ENCODE data around the gene MED15.
A peak's percentile ranks its signal among the peaks of the same experiment; 100 is the strongest.
"Not testable (repeated sequence)": the region's sequence is repeated elsewhere in the genome, so short reads cannot be mapped to it uniquely, and the experiment has no call there.

Gene MED15

DNA sequence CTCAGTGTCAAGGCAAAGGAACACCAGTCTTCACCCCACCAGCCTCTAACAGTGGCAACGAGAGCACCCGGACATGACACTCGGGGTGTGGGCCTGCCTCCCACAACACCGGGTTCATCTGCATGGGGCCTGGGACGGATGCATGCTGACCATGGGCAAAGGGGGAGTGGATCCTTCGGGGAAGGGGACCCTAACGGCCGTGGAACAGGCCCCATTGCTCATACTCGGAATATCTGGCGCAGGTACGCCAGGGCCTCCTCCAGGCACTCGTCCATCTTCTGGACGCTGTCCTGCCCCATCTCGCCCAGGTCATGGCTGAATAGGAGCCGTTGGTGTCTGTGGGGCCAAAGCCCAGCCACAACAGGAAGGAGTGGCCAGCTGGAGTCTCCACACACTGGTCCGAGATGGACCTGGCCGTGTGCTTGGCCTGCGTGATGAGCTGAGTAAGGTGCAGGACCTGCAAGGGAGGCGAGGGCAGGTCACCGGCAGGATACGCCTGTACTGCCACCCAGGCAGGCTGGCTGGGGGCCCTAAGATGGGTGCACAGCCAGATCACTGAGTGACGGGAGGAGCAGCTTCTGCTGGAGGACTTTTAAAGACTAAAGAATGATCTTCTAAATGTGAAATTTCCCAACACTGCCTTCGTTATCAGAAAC lies 96.8 kb downstream of the MED15 start:
- no peak for DNase-seq (ENCODE audit: low spot score)

DNA sequence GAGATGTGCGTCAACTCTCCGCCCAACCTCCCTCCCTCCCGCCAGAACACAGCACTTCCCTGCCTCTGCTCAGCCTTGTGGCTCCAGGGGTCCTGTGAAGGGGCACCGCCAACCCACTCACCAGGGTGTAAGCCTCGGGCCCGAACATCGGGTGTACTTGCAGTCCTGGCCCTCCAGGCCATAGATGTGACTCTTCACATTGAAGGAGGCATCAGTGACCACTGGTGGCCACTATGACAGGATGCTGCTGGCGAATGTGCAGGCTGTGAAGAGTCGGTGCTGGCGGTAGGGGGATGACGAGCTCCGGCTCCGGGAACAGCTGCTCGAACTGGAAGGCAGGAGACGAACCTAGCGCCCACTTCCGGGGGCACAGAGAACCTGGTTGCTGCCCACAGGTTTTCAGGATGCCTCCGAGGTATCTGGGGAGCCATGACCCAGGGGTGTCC lies 97.4 kb downstream of the MED15 start:
- DNase-seq (ENCODE audit: low spot score): no peak

DNA sequence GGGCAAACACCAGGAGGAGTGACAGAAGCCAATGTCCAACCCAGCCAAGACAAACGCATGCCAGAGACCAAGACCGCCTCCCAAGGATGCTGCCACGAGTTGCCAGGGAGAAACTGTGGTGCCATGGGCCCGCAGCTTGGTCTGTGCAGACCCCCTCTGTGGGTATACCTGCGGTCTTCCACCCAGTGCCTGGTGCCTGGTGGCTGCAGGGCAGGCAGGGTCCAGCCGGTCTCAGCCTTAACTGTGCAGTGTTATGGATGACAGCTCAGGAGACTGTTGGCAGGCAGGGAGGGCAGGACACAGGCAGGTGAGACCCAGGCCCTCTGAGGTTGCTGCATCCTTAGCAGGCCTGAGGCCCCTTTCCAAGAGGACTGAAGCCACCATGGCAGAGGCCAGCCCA lies 97.9 kb downstream of the MED15 start:
- DNase-seq (ENCODE audit: low spot score): no peak

DNA sequence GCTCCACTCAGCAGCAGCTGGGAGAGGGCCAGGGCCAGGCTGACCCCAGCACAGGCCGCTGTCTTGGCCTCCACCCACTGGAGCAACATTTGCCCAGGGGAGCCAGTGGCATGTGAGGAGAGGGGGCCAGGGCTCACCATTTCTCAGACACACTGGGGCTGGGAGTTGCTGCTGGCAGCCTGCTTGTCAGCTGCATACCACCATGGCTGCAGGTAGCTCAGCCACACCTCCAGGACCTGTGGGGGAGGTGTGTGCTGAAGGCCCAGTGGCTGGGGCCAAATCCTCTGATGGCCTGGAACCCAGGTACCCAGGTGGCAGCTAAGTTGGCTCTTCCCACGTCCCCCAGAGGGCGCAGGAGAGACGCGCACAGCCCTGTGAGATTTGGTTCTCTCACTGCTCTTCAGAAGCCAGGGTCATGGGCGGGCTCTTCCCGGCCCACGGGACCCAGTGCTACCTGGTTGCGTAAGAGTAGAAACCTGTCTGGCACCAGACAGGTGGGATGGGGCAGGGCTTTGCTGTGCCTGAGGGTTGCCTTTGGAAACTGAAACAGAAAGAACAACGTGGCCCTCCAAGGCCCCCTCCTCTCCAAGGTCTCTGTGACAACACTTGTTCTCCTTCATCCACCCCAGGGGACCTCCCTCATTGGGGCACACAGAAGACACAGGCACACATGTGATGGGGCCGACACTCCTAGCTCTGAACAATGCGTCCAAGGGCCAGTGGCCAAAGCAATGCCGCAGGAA lies 98.8 kb downstream of the MED15 start:
- peak; percentile 78 for DNase-seq (ENCODE audit: low spot score)

DNA sequence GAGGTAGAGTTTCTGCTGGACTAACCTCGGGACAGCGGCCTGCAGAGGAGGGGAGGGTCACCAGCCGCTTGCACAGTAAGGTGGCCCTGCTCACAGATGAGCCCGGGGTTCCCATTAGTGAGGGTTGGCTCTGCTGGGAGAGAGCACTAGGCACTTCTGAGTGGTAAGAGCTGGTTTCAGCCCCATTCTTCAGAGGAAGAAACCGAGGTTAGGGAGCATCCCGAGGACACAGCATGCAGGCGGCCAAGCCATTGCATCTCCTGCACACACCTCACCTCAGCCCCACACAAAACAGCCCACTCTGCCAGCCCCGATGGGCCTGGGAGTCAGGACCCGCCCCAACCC lies 99.3 kb downstream of the MED15 start:
- DNase-seq (ENCODE audit: low spot score): no peak

DNA sequence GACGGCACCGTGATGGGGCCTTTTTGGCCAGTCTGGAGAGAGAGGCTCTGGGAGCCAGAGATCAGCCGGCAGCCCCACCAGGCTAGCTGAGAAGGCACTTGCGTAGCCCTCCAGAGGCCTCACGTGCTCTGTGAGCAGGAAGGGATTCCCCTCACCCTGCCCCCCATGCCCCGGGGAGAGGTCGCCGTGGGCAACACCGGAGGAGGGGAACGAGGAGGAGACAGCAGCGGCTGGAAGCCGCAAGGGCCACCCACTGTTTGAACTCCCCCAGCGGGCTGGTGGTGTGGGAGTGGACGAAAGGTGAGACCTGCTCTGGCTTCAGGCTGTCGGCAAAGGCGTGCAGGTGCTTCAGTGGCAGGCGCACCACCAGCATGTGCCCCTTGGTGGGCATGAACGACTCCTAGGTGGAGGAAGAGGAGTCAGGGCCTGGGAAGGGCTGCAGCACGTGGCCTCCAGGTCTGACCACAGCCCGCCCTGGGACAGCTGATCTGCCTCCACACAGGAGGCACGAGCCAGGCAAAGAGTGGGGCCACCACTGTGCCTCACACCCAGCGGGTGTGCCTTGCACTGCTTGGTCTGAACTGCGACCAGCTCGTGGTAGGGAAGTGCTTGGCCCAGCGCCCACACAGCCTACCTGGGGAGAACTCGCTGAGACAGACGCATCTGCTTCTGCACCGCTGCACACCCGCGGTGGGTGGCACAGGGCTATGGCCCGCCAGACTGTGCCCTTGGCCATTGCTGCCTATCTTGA lies 99.9 kb downstream of the MED15 start:
- DNase-seq (ENCODE audit: low spot score): peak; percentile 69

DNA sequence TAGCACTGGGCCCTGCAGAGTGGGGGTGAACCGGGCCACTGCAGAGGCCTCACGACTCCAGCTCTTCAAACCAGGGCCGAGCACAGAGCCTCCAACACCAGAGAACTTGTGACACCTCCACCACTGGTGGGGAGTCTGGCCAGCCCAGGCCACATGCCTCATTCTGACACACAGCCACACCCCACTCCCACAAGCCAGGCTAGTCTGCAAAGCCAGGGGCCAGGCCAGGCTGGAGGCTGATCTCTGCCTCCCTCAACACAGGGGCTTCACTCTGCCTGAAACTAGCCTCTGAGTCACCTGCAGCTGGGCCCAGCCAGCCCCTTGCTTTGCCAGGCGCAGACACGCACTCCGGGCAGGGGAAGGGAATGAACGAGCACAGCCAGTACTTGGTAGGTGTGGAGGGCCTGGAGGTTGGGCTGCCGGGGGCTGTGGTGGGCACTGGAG lies 102.9 kb downstream of the MED15 start:
- DNase-seq (ENCODE audit: low spot score): no peak

DNA sequence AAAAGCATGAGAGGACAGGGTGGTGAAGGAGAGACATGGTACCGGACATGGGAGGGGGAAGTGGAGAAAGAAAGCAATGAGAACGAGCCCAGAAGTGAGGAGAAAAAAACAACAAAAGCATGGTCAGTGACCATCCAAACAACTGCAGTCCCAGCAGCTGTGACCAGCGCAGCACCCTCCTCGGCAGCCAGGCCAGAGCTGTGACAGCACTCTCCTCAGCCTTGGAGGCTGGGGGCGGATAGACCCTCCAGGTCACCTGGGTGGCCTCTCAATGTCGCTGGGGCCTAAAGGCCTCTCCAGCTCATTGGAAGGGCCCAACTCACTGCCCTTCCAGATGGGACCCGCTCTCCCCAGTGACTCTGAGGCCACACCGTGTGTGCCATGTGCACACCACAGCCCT lies 103.3 kb downstream of the MED15 start:
- no peak for DNase-seq (ENCODE audit: low spot score)

DNA sequence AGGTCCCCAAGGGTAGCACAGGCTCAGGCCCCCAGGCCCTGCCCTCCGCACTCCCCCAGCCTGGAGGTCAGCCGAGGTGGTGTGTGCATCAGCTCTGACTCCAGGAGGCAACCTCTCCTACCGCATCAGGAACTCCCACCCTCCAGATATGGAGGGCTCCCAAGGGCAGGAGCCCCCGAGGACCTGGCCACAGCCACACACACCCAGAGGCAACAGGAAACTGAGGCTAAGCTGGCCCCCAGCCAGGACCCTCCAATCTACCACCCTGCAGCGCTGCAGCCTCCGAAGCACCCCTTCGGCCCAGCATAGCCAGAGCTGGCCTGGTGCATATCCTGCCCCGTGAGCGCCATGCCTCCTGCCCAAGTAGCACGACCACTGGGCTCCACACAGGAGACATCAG lies 104.0 kb downstream of the MED15 start:
- DNase-seq (ENCODE audit: low spot score): no peak

DNA sequence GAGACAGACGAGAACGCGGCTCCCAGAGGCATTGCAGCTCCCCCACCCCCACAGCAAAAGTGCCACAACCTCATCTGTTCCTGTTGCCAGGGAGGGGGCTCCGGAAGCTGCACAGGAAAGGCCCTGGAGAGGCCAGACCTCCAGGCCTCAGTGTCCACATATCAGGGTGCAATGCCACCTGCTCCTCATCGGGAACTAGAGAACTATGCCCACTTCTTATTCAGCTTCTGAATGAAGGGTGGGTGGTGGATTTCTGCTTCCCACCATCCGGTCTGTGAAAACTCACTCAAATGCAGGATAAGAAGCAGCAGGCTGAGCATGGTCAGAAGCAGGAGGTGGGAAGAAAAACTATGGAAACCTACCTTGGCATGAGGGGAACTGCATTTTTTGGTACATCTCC lies 105.9 kb downstream of the MED15 start:
- DNase-seq (ENCODE audit: low spot score): no peak

DNA sequence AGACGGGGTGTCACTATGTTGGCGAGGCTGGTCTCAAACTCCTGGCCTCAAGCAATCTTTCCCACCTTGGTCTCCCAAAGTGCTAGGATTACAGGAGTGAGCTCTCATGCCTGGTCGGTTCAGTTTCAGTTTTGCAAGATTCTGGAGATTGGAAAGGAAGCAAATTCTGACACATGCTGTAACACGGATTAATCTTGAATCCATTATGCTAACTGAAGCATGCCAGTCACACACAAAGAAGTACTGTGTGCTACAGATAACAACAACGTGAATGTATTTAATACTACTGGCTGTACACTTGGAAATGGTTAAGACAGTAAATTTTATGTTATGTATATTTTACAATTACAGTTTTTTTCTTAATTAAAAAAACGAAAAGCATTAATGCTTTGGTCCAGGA lies 107.6 kb downstream of the MED15 start:
- no peak for DNase-seq (ENCODE audit: low spot score)

DNA sequence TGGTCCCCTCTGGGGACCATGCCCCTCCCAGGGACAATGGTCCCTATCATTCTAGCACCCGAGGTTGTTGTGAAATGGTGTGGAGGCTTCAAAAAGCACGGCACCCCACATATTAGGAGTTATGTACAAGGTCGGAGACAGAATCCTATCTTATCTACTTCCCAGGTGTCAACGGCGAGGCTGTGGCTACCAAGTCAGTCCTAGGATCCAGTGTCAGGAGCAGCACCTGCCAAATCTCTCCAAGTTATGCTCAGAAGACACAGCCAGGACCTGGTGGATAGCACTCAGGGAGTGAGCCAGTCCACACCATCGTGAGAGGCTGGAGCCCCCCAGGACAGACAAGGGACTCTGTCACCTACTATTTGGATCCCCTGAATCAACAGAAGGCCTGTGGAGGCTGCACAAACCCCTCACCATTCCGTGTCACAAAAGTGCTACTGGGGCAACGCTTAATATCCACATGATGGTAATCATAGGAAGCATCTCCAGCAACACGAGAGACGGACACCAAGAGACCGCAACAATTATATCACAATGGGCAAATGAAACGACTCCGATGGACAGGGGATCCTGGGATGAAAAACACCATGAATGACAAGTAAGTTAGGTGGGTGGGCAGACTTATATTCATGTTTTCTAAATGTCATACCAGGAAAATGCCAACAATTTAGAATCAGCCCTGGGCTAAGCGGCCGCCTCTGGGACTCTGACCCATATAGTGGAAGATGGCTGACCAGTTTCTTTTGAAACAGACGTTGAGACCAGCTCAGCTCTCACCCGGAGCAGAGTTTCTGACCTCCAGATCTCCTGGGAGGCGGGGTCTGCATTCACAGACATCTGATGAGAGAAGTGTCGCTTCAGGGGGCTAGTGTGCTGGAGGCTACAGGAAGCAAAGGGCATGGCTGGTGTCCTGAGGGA lies 108.4 kb downstream of the MED15 start:
- no peak for DNase-seq (ENCODE audit: low spot score)

DNA sequence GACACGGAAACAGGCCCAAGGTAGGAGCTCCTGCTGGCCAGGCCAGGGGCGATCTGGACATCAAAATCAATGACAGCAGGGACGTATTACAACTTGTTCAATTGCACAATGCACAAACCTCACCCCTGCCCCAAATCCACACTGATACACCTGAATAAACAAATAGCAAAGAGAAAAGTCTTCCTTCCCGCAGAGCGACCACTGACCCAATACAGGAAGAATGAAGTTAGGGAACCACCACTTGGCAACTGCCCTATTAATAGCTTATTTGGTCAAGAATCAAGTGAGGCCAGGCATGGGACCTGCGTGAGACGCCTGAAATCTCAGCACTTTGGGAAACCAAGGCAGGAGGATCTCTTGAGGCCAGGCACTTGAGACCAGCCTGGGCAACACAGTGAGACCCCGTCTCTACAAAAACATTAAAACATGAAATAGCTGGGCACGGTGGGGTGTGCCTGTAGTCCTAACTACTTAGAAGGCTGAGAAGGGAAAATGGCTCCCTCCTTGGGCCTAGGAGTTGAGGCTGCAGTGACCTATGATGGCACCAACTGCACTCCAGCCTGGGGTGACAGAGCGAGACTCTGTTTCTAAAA lies 109.1 kb downstream of the MED15 start:
- no peak for DNase-seq (ENCODE audit: low spot score)

DNA sequence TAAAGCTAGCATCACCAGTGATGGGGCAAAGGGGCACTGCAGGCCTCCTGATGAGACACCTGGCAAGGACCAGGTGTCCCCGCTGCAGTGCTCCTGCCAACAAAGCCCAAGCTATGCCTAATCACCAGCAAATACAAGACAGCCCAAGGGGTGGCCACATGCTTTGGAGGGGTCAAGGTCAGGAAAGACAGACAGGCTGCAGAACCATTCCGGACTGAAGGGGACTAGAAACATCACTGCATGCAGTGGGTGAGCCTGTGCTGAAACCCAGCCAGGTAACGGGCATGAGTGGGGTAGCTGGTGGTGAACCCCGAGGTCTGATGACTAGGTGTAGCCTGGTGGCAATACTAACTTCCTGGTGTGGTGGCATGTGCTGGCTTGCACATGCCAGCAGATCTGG lies 111.1 kb downstream of the MED15 start:
- DNase-seq (ENCODE audit: low spot score): no peak

DNA sequence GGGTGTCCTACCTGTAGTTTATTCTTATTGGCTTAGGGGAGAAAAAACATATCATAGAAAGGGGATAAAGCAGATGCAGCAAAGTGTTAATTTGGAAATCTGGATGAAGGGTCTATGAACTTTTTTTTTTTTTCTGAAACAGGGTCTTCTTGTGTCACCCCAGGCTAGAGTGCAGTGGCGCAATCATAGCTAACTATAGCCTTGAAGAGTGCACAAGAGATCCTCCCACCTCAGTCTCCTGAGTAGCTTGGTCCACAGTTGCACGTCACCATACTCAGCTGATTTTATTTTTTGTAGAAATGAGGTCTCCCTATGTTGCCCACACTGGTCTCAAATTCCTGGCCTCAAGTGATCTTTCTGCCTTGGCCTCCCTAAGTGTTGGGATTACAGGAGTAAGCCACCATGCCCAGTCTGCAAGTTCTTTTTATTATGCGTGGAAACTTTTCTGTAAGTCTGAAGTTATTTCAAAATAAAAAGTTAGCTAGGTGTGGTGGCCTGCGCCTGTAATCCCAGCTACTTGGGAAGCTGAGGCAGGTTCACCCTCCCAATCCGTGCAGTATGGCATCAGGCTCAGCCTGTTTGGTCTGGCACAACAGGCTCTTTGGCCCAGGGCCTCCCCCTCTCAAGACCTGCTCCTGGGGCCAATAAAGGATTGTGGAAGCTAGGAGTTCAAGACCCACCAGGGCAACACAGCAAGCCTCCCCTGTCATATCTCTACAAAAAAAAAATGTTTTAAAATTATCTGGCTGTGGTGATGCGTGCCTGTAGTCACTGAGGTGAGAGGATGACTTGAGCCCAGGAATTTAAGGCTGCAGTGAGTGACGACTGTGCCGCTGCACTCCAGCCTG lies 111.9 kb downstream of the MED15 start:
- no peak for DNase-seq (ENCODE audit: low spot score)

DNA sequence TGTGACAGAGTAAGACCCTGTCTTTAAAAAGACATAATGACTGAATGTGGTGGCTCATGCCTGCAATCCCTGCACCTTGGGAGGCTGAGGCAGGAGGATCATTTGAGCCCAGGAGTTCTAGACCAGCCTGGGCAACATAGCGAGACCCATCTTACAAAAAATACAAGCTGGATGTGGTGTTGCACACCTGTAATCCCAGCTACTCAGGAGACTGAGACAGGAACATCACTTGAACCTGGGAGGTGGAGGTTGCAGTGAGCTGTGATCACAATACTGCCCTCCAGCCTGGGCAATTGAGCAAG lies 112.4 kb downstream of the MED15 start:
- not testable (repeated sequence) for DNase-seq (ENCODE audit: low spot score)

DNA sequence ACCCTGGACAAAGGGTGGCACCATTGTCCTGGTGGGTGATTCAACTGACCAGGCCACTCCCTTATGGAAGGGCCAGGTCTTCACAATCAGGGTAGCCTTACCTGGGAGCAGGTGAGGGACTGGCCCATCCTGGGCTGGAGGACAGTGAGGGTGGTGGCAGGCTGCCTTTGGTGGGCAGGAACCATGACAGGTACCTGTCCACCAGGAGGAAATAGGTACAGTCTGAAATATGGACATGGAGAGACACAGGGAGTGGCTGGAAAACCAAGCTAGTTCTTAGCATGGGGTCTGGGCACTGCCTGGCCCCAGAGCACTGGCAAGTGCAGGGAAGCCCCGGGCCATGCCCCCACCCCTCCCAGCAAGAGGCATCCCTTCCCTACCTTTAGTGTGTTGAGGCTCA lies 113.8 kb downstream of the MED15 start:
- no peak for DNase-seq (ENCODE audit: low spot score)

DNA sequence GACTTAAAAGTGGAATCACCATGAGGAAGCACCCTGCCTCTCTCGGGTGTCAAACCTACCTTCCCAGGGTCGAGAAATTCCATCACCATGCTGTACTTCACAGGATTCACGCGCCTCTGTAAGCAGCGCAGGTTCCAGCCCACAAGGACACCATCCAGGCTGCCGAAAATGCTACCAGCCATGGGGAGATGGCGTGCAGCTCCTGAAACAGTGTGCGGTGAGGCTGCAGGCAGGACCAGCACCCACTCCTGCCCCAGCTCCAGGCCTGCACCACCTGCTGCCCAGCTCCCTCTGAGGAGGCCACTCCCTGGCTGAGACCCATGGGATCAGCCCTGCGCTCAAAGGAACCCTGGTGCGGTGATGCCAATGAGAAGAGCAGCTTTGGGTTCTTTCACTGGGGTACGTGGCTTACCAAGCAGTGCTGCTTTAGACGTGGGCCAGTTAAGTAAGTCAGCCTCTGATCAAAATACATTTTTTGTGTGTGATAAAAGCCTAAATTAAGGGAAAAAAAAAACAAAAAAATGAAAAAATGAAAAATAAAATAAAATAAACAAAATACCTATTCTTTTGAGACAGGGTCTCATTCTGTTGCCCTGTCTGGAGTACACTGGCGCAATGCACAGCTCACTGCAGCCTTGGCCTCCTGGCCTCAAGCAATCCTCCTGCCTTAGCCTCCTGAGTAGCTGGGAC lies 115.4 kb downstream of the MED15 start:
- DNase-seq (ENCODE audit: low spot score): no peak

DNA sequence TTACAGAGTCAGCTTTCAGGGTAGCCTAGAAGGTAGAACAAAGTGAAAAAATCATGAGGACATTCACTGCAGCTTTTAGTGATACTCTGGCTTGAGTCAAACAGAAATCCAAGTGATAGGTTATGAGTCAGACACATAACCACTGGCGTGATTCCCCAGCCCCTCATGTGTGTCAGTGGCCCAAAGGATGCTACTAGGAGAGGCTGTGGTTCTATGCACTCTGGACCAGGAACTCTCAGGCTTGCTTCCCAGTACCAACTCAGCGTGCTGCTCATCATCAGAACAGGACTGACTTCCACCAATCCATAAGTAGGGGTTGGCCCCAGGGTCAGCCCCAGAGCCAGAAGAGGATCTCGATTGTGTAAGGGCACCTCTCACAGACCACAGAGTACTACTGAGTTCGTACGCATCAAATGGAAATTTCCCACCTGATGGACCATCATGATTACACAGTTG lies 116.8 kb downstream of the MED15 start:
- DNase-seq (ENCODE audit: low spot score): no peak

DNA sequence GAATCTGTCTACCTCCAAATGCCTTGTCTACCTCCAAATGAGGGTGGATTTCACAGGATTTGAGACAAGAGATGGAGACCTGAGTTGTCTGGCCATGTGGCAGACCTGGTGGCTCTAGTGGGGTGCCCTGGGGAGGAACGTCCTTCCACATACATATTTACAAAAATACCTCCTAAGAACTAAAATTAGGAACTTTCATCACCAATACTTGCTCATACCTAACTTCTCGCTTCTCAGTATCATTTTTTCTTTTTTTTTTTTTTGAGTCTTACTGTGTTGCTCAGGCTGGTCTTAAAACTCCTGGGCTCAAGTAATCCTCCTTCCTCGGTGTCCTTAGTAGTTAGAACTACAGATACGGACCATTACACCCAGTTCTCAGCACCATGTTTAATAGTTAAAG lies 117.9 kb downstream of the MED15 start:
- DNase-seq (ENCODE audit: low spot score): no peak
